ENCODE data around the gene SPEM2. TPM values are rescaled to one million over a fixed set of nuclear protein-coding genes. Genes with fewer than 3 reads are reported as not detected.

SPEM2 gene
- total RNA-seq, 1 experiment from 2014 or later = not detected

GRCh38 chr17:7394452-7395191, 30.8 kb upstream of the SPEM2 start, which contains the start of gene PLSCR3:
Gene PLSCR3 (minus strand): TSS chr17:7394525. CDS start chr17:7394110, 415 bp downstream.
- ChIA-PET POLR2A (interaction anchor here (0.6 to 1.6 kb wide), 5 partner anchors 9 to 176 kb away, joined by 3 to 22 read pairs (median 3); partner anchors contain the start of genes TMEM102, TMEM256 and TNK1), RAD21 (ENCODE audit: low non-redundant PET in 1 of 2, low total read pairs in 2 of 2, uncharacterized antibody in 2 of 2, unreplicated experiment in 2 of 2) (interaction anchor here in 1 of 2 experiments (0.5 to 1.0 kb wide), 2 partner anchors 10 to 40 kb away, joined by 3 read pairs; partner anchors contain the start of genes TMEM102 and TMEM256), CTCF (interaction anchor here (0.6 to 1.8 kb wide), 4 partner anchors 9 to 166 kb away, joined by 3 to 9 read pairs (median 6); partner anchors contain the start of genes TMEM256 and TNK1)
- no peak within 1 kb of the TSS for H2AFZ ChIP-seq (ENCODE audit: low read depth, low read length, poor library complexity, severe bottlenecking)
- H3K27me3 ChIP-seq (ENCODE audit: insufficient read depth, low read length) = no peaks in the 10 kb centered on the region
- peak; percentile 89 for ATAC-seq
- peak within 1 kb of the TSS; percentile 75 for H3K9ac ChIP-seq (ENCODE audit: low read length)
- no peaks in the 10 kb centered on the region for H4K20me1 ChIP-seq (ENCODE audit: insufficient read depth)
- DNase-seq (ENCODE audit: low read depth, low spot score) = no peak
- no peaks in the 10 kb centered on the region for H3K9me2 ChIP-seq (ENCODE audit: insufficient read depth)
- 0 out of 2 replicates have a peak, but pooled peaks cover 7% of the 10 kb centered on the region for H3K79me2 ChIP-seq (ENCODE audit: insufficient read depth, low read length)
- H3K27ac ChIP-seq (ENCODE audit: low read depth, low read length) = peak within 1 kb of the TSS; percentile 93
- H3K4me3 ChIP-seq (replicated peaks in 1 of 2; ENCODE audit: low read depth in 1 of 2, low read length in 2 of 2) = peak within 1 kb of the TSS; percentile 58 to 84
- BruUV-seq (replicated peaks) = no TSS peak
- intact Hi-C loops (cut with micrococcal nuclease) = loop anchor here (1.0 to 5.0 kb wide), 2 partner anchors 37 to 43 kb away; partner anchors contain the start of gene TMEM95
- H3K4me2 ChIP-seq (ENCODE audit: low read length) = peak within 1 kb of the TSS; percentile 97
- H3K36me3 ChIP-seq (ENCODE audit: control insufficient read depth in 1 of 2, insufficient read depth in 2 of 2, low read length in 2 of 2) = peaks cover 7 to 10% of the 10 kb centered on the region in 2 experiments; a peak in 2 of 4 replicates
- peaks cover 7 to 25% of the 10 kb centered on the region in 2 experiments for H3K4me1 ChIP-seq (ENCODE audit: control insufficient read depth in 1 of 2, insufficient read depth in 2 of 2, low read length in 2 of 2)
- H3K9me3 ChIP-seq (ENCODE audit: control insufficient read depth in 1 of 2, insufficient read depth in 1 of 2, low read depth in 1 of 2, low read length in 2 of 2) = no peaks in the 10 kb centered on the region
- TF ChIP-seq EGR1 (IDR thresholded peaks at IDR 0.05; ENCODE audit: low read depth) (peak; percentile 67), MAX (IDR thresholded peaks at IDR 0.05) (peak; percentile 85), CBX3 (IDR thresholded peaks at IDR 0.05; ENCODE audit: low read depth) (no peak), SP1 (IDR thresholded peaks at IDR 0.05; ENCODE audit: low read depth) (peak; percentile 18; the same call in 1 of the 2 replicates), ZNF274 (IDR thresholded peaks at IDR 0.05; ENCODE audit: low read depth, low read length) (no peak), CEBPB (IDR thresholded peaks at IDR 0.05; ENCODE audit: low read depth) (no peak), FOSL1 (IDR thresholded peaks at IDR 0.05; ENCODE audit: low read depth) (no peak), POLR2A (IDR thresholded peaks at IDR 0.05; ENCODE audit: borderline replicate concordance, extremely low read depth, insufficient read depth, insufficient read length) (peak; percentile 74), ELF1 (IDR thresholded peaks at IDR 0.05; ENCODE audit: borderline replicate concordance, low read depth) (no peak), REST (IDR thresholded peaks at IDR 0.05; ENCODE audit: low read depth) (no peak), TCF7L2 (IDR thresholded peaks at IDR 0.05; ENCODE audit: borderline replicate concordance, extremely low read depth, insufficient read depth, insufficient read length) (no peak), POLR2AphosphoS5 (IDR thresholded peaks at IDR 0.05; ENCODE audit: low read depth, low read length) (peak; percentile 92), ATF3 (IDR thresholded peaks at IDR 0.05) (no peak), YY1 (IDR thresholded peaks at IDR 0.05; ENCODE audit: extremely low read depth, insufficient replicate concordance, low read depth, low read length) (no peak), SRF (IDR thresholded peaks at IDR 0.05; ENCODE audit: low read depth) (no peak), JUND (IDR thresholded peaks at IDR 0.05) (no peak), ZFX (IDR thresholded peaks at IDR 0.05) (peak; percentile 75; the same call in 1 of the 2 replicates), EZH2phosphoT487 (IDR thresholded peaks at IDR 0.05; ENCODE audit: borderline replicate concordance) (no peak), SIN3A (IDR thresholded peaks at IDR 0.05; ENCODE audit: low read depth) (no peak; the same call in 1 of the 2 replicates), EZH2 (IDR thresholded peaks at IDR 0.05) (no peak), RAD21 (IDR thresholded peaks at IDR 0.05; ENCODE audit: low read depth) (no peak), CTCF (IDR thresholded peaks at IDR 0.05 in 2 of 3, conservative IDR thresholded peaks at IDR 0.05 in 1 of 3; ENCODE audit: borderline replicate concordance in 1 of 3, insufficient read depth in 1 of 3, low read depth in 2 of 3, low read length in 2 of 3) (peak in 2 of 3 experiments; percentile 41 to 47; a peak in 4 of 6 replicates)

Measured in HCT116 (cell line).